Adrenal gland (tissue), 12 donors: Measurements from ENCODE around the gene ARHGEF26. TPM values are rescaled to one million over a fixed set of nuclear protein-coding genes. Genes with fewer than 3 reads are reported as not detected.

Experiments used
- DNase-seq, 7 donors: peaks; one replicate each; pipeline ENCODE4 v3.0.0-alpha.2; 2019 to 2020
- H3K27ac ChIP-seq, 5 donors: fragments of 200-600 bp; sonication (generic) in 4 of 5; 1 replicate in 3 of 5; 2 replicates in 2 of 5; pipeline versions ENCODE4 v1.5.1 to v1.8.0; 2016 to 2020; ENCODE audit warnings: mild to moderate bottlenecking in 1 of 5
- H3K27me3 ChIP-seq: fragments of 200-600 bp; 2 replicates; pipeline ENCODE4 v1.8.0; 2021
- H3K36me3 ChIP-seq, 2 donors: fragments of 200-600 bp; replicated peaks in 1 of 2; 1 replicate in 1 of 2; 2 replicates in 1 of 2; pipeline versions ENCODE4 v1.5.1 to v1.8.0; 2018 to 2022
- H3K4me1 ChIP-seq, 2 donors: fragments of 200-600 bp; replicated peaks in 1 of 2; 1 replicate in 1 of 2; 2 replicates in 1 of 2; pipeline versions ENCODE4 v1.5.1 to v1.8.0; 2018 to 2021
- H3K4me3 ChIP-seq, 4 donors: fragments of 200-600 bp; sonication (generic) in 3 of 4; one replicate each; pipeline ENCODE4 v1.5.1; 2016 to 2018
- H3K9me3 ChIP-seq, 3 donors: fragments of 200-600 bp; sonication (generic) in 1 of 3; replicated peaks in 1 of 3; 1 replicate in 2 of 3; 2 replicates in 1 of 3; pipeline versions ENCODE4 v1.5.1 to v1.8.0; 2016 to 2021
- CTCF ChIP-seq, 6 experiments: fragments of 450-650 bp in 4 of 6; fragments of 200-600 bp in 2 of 6; sonication (generic) in 1 of 6; IDR thresholded peaks; 1 replicate in 5 of 6; 2 replicates in 1 of 6; pipeline versions ENCODE4 v1.5.1 to v1.8.0; 2016 to 2021; ENCODE audit warnings: antibody characterized with exemption in 6 of 6, mild to moderate bottlenecking in 2 of 6, moderate library complexity in 1 of 6
- POLR2A ChIP-seq, 2 donors: fragments of 450-650 bp; IDR thresholded peaks; one replicate each; pipeline ENCODE4 v1.6.1; 2017; ENCODE audit warnings: antibody characterized with exemption in 2 of 2, mild to moderate bottlenecking in 2 of 2, moderate library complexity in 1 of 2
- WGBS, 4 donors: extraction: QIAGEN DNeasy Blood & Tissue Kit in 2 of 4; methylation state at CpG; one replicate each; pipeline versions ENCODE4 v1.1.5 to v1.1.7; 2013 to 2017; 5-methylcytosine and 5-hydroxymethylcytosine counted together
- intact Hi-C, 2 donors: fragments of 100-400 bp; cut with DNase I; formaldehyde crosslinking; loops; one replicate each; pipeline versions ENCODE4 v1.14.1 to v1.15.0; 2022 to 2023
- polyA plus RNA-seq, 3 donors: library from polyadenylated mRNA; stranded (reverse); fragments of 200-250 nt in 2 of 3; fragments of 350-450 nt in 1 of 3; fragmentation: Illumina TruSeq in 1 of 3; extraction: RNeasy Lipid Tissue Mini Kit (QIAGEN cat#74804) in 1 of 3; gene quantifications; one replicate each; pipeline ENCODE4 v1.2.3, GENCODE V29; 2013 to 2014
- total RNA-seq, 9 donors: library from RNA; depleted of rRNA in 4 of 9; stranded (reverse); fragments of >200 nt in 4 of 9; fragments of 120-200 nt in 1 of 9; fragmentation: NEBNext Ultra II Directional in 1 of 9; extraction: Animal tissue kit (Norgen Biotek cat#: 25700) in 1 of 9; gene quantifications; one replicate each; pipeline versions ENCODE4 v1.1.0 to v1.2.4, GENCODE V29; 2013 to 2023
- donor health status: healthy with polysubstance abuse.
- donor health status: Bipolar disorder and iron deficiency.
- donor health status: DM: yes; HTN: yes; CAD: no.
- donor health status: DM: no; HTN: no; CAD: no.
- donor health status: DM: no; HTN: no; CAD: no.
- donor health status: DM: yes; HTN: yes; CAD: no.

The ARHGEF26 gene
- total and polyA plus RNA-seq, 12 donors, result 1.4 to 9.9 (median 3.8) TPM

- intact Hi-C loops, result no loop called here
- 70 to 93% (median 84%) methylated on average over 2 of the region's 2 CpGs for WGBS, 4 donors
- TF ChIP-seq POLR2A (IDR thresholded peaks at IDR 0.05) (no peak), CTCF (IDR thresholded peaks at IDR 0.05) (no peak)
- H3K4me3 ChIP-seq, result no peak overlapping the region
- H3K27ac ChIP-seq, result no peak overlapping the region
- H3K9me3 ChIP-seq, result no peaks in the 10 kb centered on the region
- peaks cover 0 to 61% of the 10 kb centered on the region in 2 donors for H3K36me3 ChIP-seq
- no peak for DNase-seq
- no peaks in the 10 kb centered on the region for H3K27me3 ChIP-seq
- no peaks in the 10 kb centered on the region for H3K4me1 ChIP-seq
Observed at GRCh38 chr3:154285221-154285620, 164.0 kb downstream of the ARHGEF26 start.

GRCh38 chr3:154290187-154290586 lies 169.0 kb downstream of the ARHGEF26 start:
- intact Hi-C loops, result no loop called here
- Histone ChIP-seq H3K36me3 (peaks cover 0 to 65% of the 10 kb centered on the region in 2 donors), H3K27ac (no peak overlapping the region), H3K27me3 (no peaks in the 10 kb centered on the region), H3K4me3 (no peak overlapping the region), H3K9me3 (no peaks in the 10 kb centered on the region), H3K4me1 (no peaks in the 10 kb centered on the region)
- TF ChIP-seq POLR2A (IDR thresholded peaks at IDR 0.05), result no peak
- TF ChIP-seq CTCF (IDR thresholded peaks at IDR 0.05), result no peak
- DNase-seq, result no peak
- 95 to 99% (median 97%) methylated on average over 5 of the region's 5 CpGs for WGBS, 4 donors

- intact Hi-C loops, result no loop called here
- H3K27ac ChIP-seq, result no peak overlapping the region
- H3K9me3 ChIP-seq, result no peaks in the 10 kb centered on the region
- H3K27me3 ChIP-seq, result no peaks in the 10 kb centered on the region
- no peaks in the 10 kb centered on the region for H3K4me1 ChIP-seq
- H3K36me3 ChIP-seq, result peaks cover 0 to 56% of the 10 kb centered on the region in 2 donors
- H3K4me3 ChIP-seq, result no peak overlapping the region
- TF ChIP-seq CTCF (IDR thresholded peaks at IDR 0.05) (no peak), POLR2A (IDR thresholded peaks at IDR 0.05) (no peak)
- no peak for DNase-seq
- WGBS, 4 donors, result 96 to 98% (median 97%) methylated on average over 2 of the region's 2 CpGs
Observed at GRCh38 chr3:154294016-154294415, 172.8 kb downstream of the ARHGEF26 start.

- Histone ChIP-seq H3K36me3 (peaks cover 0 to 73% of the 10 kb centered on the region in 2 donors), H3K27me3 (no peaks in the 10 kb centered on the region), H3K27ac (no peak overlapping the region), H3K4me1 (no peaks in the 10 kb centered on the region), H3K4me3 (no peak overlapping the region), H3K9me3 (no peaks in the 10 kb centered on the region)
- no peak for TF ChIP-seq CTCF (IDR thresholded peaks at IDR 0.05)
- TF ChIP-seq POLR2A (IDR thresholded peaks at IDR 0.05), result no peak
- 80 to 92% (median 87%) methylated on average over 3 of the region's 3 CpGs for WGBS, 4 donors
- intact Hi-C loops, result no loop called here
- DNase-seq, result no peak
Observed at GRCh38 chr3:154301561-154301960, 180.4 kb downstream of the ARHGEF26 start.
